ENCODE measurements around the gene TEDC1.

- TF ChIP-seq POLR2A (IDR thresholded peaks at IDR 0.05) (no peak), CTCF (IDR thresholded peaks at IDR 0.05) (no peak)
These were observed 17.9 kb upstream of the TEDC1 start for GRCh38 chr14:105473033-105473676.

All from lower leg skin (tissue), 3 donors.